Retina (tissue), 1 donor: ENCODE data around the gene ACTN2.
A peak's percentile ranks its signal among the peaks of the same experiment; 100 is the strongest.
"Not testable (repeated sequence)": the region's sequence is repeated elsewhere in the genome, so short reads cannot be mapped to it uniquely, and the experiment has no call there.

Experiments used
- DNase-seq: peaks from one replicate; pipeline ENCODE4 v3.0.0-alpha.2; 2016

ACTN2 gene

DNA sequence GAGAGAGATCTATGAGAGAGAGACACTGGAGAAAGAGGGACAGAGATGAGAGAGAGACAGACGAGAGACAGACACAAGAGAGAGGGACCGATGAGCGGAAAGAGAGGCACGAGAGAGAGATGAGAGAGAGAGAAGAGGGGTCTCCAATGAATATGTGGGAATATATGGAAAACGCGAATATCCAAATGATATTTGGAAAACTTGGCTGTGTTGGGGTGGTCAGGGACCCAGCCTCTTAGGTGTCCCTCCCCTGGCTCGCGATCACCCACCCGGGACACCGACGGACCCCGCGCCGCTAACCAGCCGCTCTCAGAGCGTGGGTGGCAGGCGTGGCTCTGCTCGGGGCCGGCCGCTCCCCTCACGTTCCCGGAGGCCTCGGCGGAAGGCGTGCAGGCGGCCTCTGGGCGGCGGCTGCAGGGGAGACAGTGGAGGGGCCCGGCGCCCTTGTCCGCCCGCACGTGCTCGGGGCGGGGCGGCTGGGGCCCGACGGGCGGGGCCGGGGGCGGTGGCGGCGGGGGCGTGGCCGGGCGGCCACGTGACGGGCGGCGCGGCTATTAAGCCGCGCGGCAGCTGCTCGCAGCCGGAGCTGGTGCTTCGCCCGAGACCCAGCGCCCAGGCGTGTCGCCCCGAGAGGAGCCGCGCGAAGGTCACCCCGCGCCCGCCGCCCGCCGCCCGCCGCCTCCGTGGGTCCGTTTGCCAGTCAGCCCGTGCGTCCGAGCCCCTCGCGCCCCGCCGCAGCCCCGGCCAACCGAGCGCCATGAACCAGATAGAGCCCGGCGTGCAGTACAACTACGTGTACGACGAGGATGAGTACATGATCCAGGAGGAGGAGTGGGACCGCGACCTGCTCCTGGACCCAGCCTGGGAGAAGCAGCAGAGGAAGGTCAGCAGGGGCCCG is at the start of gene ACTN2:
TSS of gene ACTN2 (plus strand) at position 583 of the 898 bp plus-strand sequence. CDS start at position 758, 175 bp downstream.
- DNase-seq, result peak; percentile 66

GRCh38 chr1:236638945-236639344 is 47.4 kb upstream of the ACTN2 start:
- DNase-seq, result peak; percentile 15

DNA sequence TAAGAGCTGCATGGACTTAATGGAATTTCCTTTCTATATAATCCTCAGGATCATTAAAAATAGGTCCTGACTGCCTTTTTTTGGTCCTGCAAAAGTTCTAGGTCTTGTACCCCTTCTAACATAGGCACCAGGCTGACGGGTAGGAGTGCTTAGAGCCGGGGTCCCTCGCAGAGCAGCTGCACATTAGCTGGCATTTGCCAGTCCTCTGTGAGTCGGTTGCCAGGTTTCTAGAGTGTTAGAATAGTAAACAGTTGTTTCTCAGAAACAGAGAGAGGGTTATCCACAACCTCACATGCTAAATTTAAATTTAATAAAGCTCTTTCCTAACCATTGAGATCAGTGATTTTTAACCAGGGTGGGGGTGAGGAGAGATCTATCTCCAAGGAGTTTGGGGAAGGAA is 46.6 kb upstream of the ACTN2 start:
- DNase-seq, result no peak

DNA sequence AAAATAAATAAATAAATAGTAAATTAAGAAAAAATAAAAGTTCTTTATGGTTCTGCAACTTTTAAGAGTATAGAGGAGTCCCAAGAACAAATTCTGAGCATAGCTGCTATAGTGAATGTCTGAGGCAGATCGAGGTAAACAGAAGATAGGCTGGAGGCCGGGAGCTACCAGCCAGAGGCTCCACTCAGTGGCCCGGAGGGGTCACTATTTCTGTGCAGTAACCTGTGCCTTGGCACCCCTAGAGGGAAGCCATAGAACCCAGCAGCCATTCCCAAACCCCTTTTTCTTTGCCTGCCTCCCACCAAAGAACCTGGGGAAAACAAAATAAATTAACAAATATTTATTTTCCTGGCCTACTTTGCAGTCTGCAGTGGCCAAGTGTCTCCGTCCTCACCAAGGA is 43.5 kb upstream of the ACTN2 start:
- DNase-seq, result no peak

- no peak for DNase-seq
These were observed 41.2 kb upstream of the ACTN2 start for GRCh38 chr1:236645016-236645680.

DNA sequence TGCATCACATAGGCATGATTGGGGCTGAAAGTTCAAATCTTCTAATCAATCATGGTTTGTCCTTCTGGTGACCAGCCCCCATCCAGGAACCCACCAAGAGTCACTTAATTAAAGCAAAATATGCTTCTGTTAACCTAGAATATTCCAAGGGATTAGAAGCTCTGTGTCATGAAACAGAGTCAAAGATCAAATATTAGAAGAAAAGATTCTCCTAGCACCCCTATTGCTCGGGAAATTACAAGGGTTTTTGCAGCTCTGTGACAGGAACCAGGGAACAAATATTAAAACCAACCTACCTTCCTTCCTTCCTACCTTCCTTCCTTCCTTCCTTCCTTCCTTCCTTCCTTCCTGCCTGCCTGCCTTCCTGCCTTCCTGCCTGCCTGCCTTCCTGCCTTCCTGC is 31.8 kb upstream of the ACTN2 start:
- no peak for DNase-seq

GRCh38 chr1:236654957-236655356 is 31.3 kb upstream of the ACTN2 start:
- no peak for DNase-seq

DNA sequence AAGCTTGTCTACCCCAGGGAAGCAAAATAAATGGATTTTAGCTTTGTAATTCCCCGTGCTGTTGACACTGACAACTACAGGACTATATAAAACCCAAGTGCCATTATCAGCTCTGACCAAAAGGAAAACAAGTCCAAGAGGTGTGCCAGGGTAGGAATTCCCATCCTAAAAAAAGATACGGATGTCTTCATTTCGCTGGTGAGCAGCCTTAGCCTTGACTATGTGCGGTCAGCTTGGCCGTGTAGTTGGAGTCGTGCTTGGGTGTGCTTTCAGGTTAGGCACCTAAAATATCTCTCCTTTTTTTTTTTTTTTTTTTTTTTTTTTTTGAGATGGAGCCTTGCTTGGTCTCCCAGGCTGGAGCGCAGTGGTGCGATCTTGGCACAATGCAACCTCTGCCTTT is 28.9 kb upstream of the ACTN2 start:
- no peak for DNase-seq

GRCh38 chr1:236659792-236660587 is 26.3 kb upstream of the ACTN2 start:
- DNase-seq, result no peak

- no peak for DNase-seq
These were observed 22.4 kb upstream of the ACTN2 start for GRCh38 chr1:236663934-236664333.

DNA sequence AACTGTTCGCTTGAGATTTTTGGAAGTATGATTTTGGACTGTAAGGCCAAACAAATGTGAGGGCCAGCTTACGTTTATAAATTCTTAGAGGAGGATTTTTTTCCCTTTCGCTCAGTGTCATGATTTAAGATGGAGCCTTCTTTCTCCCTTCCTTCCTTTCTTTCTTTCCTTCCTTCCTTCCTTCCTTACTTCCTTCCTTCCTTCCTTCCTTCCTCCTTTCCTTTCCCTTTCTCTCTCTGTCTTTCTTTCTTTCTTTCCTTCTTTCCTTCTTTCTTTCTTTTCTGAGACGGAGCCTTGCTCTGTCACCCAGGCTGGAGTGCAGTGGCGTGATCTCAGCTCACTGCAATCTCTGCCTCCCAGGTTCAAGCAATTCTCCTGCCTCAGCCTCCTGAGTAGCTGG is 17.4 kb upstream of the ACTN2 start:
- not testable (repeated sequence) for DNase-seq

DNA sequence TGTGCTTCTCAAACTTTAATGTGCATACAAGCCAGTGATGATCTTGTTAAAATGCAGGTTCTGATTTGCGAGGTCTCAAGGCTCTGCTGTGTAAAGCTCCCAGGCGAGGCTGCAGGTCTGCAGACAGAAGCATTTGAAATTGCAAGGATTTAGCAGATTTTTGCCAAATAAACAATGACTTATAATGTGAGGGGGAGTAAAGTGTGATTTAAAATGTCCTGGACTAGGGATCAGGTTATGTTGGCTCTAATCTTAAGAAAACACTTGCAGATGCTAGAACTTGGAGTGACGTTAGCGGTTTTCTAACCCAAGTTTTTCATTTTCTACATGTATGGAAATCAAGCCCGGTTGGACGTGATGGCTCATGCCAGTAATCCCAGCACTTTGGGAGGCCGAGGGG is 16.2 kb upstream of the ACTN2 start:
- DNase-seq, result no peak

DNA sequence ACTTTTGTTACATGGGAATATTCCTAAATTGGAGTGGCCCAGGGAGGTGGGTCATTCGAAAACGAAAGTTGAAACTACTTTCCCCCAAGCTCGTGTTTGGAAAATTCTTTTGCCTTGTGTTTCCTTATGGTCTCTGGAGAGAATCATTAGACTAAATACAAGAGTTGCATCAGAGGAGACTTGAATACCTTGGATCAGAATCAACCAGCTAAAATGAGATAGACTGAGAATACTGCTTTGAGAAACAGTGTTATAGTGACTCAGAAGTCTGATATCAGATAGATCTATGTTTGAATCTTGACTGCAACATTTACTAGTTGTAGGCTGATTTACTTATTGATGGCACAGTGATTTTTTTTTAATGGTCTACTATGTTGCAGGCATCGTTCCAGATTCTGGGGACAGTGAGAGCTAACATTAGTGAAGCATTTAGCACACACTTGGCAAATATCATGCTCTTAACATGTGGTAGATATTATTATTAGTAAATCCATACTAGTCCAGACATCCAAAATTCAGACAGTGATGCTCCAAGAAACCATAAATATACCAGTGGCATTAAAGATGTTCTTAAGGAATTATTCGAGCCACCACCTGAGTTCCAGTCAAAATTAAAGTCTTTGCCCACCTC is 12.9 kb upstream of the ACTN2 start:
- no peak for DNase-seq

DNA sequence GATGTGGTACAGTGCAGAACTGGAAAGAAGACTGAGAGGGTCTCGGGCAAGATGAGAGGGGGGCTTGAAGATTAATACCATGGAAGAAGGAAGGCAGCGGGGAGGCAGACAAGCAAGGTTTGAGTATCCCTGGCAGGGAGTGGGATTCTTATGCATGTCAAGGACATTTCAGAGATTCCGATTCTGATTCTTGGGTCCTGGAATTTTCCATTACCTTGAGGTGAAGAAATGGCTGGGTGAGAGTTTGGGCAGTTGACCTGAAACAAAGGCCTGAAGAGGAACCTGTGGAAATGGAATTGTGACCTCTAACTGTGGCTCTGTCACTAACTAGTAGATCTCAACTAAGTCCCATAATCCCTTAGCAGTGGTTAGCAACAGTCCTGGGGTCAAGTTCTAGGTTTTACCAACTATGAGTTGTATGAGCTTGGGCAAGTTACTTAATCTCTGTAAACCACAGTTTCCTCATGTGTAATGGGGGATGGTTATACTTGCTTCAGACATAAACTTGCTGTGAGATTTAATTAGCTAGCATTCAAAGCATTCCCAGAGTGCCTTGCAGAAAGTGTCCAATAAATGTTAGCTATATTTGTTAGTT is 8.6 kb upstream of the ACTN2 start:
- DNase-seq, result no peak

- DNase-seq, result no peak
These were observed 5.1 kb upstream of the ACTN2 start for GRCh38 chr1:236681219-236681618.

DNA sequence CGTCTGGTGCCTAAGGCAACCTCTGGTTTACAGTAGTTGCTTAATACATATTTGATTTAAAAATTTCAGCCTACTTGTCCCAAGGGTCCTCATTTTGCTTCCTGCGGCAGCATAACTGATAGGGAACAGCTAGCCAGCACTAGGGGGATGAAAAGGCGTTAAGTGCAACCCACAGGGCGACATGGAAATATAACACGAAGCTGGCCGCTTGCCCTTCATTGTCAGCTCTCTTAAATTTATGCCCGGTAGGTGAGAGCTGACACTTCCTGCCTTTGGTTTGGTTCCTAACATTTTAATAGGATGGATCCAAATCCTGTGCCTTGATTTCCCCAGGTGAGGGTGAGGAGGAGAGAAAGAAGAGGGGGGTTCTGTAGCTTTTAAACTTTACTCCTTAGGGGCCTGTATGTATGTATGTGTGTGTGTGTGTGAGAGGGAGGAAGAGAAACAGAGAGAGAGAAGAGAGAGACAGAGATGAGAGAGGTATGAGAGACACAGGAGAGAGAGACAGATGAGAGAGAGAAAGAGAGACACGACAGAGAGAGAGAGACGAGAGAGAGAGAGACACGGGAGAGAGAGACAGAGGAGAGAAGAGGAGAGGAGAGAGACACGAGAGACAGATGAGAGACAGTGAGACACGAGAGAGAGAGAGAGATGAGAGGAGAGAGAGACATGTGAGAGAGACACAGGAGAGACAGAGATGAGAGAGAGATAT is 938 bp upstream of the ACTN2 start:
- peak; percentile 26 for DNase-seq

DNA sequence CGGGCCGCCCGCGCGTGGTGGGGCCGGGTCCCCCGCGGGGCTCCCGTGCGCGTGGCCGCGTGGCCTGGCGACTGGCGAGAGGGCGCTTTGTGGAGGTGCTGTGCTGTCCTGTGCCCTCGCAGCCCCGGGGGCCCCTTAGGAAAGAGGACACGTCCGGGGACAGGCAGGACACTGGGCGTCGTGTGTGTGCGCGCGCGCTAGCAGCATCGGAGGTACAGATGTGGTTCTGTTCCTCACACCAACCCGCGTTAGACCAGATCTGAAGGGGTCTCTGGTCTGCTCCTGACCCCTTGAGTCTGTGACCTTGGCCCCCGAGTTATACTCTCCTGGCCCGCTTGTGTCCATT is 489 bp downstream of the ACTN2 start:
- DNase-seq, result peak; percentile 66

DNA sequence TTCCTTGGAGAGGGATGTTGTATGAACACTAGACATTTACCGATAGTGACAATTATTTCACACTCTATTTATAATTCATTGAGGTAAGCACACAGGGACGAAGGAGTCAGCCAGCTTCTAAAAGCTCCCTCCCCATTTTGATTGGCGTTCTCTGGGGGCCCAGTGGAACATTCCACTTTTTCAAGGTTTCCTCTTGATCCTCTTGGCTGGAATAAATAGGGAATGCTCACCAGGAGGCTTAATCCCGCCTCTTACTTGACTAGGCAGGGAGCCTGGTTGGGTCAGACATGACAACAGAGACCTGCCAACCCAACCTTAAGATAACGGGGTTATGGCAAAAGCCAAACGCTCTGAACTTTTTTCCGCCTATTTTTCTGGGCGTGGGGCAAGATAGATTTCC is 974 bp downstream of the ACTN2 start:
- no peak for DNase-seq

GRCh38 chr1:236688705-236689104 is 2.4 kb downstream of the ACTN2 start:
- peak; percentile 16 for DNase-seq

DNA sequence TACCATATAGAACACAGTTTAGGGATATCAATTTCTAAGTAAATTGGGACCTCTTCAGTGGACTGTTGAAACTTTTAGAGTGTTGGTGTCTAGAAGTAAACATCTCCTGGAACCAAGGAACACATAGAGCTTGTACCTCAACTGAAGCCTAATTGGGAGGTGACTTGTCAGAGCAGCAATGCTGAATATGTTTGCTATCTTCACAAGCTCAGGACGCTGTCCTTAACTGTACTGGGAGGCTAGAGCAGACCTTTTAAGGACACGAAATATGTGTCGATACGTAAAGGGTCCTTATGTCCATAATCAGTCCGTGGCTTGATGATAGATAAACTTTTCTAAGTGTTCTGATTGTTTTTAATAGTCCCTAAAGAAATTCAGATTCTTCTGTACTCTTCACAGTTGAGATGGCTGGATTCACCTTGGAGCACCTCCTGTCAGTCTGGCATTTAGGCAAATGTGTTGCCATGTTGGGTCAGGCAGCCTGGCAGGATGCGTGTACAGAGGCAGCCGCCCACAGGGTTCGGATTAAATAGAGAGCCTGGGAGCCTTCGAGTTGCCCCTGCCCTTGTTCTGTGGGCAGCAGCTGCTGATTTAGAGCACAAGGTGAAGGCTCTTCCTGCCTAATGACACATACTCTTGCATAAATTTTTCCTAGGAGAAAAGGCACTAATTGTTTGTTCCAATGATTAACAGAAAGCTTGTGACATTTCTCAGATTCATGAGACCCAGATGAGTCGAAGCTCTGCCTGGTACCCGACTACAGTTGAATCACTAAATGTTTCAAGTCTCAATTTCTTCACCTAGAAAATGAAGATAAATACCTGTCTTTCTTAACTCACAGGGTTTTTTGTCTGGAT is 3.6 kb downstream of the ACTN2 start:
- no peak for DNase-seq

DNA sequence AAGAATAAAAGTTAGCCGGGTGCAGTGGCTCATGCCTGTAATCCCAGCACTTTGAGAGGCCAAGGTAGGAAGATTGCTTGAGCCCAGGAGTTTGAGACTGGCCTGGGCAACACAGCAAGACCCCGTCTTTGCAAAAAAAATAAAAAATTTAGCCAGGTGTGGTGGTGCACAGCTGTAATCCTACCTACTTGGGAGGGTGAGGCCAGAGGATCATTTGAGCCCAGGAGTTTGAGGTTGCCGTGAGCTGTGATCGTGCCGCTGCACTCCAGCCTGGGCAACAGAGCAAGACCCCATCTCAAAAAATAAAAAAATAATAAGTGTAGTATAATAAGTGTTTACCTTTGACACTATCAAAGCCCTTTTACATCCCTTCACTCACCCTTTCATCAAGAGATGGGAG is 5.0 kb downstream of the ACTN2 start:
- DNase-seq, result no peak
